ENCODE results near the gene ETHE1. TPM values are rescaled to one million over a fixed set of nuclear protein-coding genes. Genes with fewer than 3 reads are reported as not detected.

ETHE1 gene
- total and polyA plus RNA-seq, 2 donors (not counting 1 experiment from before 2014, with no cell fraction given) = 16.0 to 39.4 TPM

- POLR2A ChIA-PET = no interaction called here
- WGBS (ENCODE audit: insufficient coverage) = 80% methylated on average over 3 of the region's 4 CpGs
- no peak for TF ChIP-seq CTCF (IDR thresholded peaks at IDR 0.05)
- no peak for TF ChIP-seq EZH2 (IDR thresholded peaks at IDR 0.05; ENCODE audit: borderline replicate concordance, insufficient read depth, low read depth, low read length, poor library complexity, severe bottlenecking)
- Mint-ChIP-seq H3K27ac (no peak overlapping the region), H3K4me1 (peaks cover 13% of the 10 kb centered on the region), H3K9me3 (ENCODE audit: insufficient read depth) (no peaks in the 10 kb centered on the region), H3K4me3 (no peak overlapping the region), H3K27me3 (peaks cover 4% of the 10 kb centered on the region)
- Histone ChIP-seq H3K9me3 (ENCODE audit: control extremely low read depth in 1 of 3, control insufficient read depth in 2 of 3, insufficient read depth in 1 of 3, low read length in 2 of 3) (peaks cover 0 to 21% (median 0%) of the 10 kb centered on the region in 3 donors), H3K36me3 (replicated peaks in 1 of 2; ENCODE audit: control extremely low read depth in 1 of 2, control insufficient read depth in 1 of 2, extremely low read depth in 1 of 2, insufficient read depth in 2 of 2, low read length in 1 of 2) (no peaks in the 10 kb centered on the region), H3K9ac (ENCODE audit: low read length) (no peak overlapping the region), H3K4me2 (replicated peaks; ENCODE audit: low read depth, low read length, poor library complexity, severe bottlenecking) (no peak overlapping the region), H3K4me1 (ENCODE audit: control insufficient read depth in 2 of 2, insufficient read depth in 2 of 2, low read length in 2 of 2) (peaks cover 8 to 12% of the 10 kb centered on the region in 2 donors), H3K27ac (ENCODE audit: low read length in 2 of 2) (no peak overlapping the region), H3K4me3 (ENCODE audit: control extremely low read depth in 1 of 5, extremely low read depth in 1 of 5, insufficient read depth in 1 of 5, low read depth in 2 of 5, low read length in 4 of 5) (no peak overlapping the region), H4K20me1 (ENCODE audit: control insufficient read depth, insufficient read depth, low read length, poor library complexity, severe bottlenecking) (no peaks in the 10 kb centered on the region), H3K79me2 (ENCODE audit: control insufficient read depth, insufficient read depth, low read length) (no peaks in the 10 kb centered on the region), H2AFZ (ENCODE audit: insufficient read depth, low read depth, low read length, poor library complexity, severe bottlenecking) (no peak overlapping the region), H3K27me3 (replicated peaks in 1 of 4; ENCODE audit: control extremely low read depth in 1 of 4, control insufficient read depth in 3 of 4, insufficient read depth in 4 of 4, low read length in 3 of 4) (peaks cover 0 to 12% (median 5%) of the 10 kb centered on the region in 4 experiments)
- intact Hi-C loops (cut with micrococcal nuclease) = no loop called here
- DNase-seq (no peak), ATAC-seq (ENCODE audit: low read depth) (no peak)
- CTCF ChIA-PET = no interaction called here
Observed at GRCh38 chr19:43467730-43468129, 59.3 kb downstream of the ETHE1 start.

- peaks cover 8 to 14% of the 10 kb centered on the region in 2 donors for H3K4me1 ChIP-seq (ENCODE audit: control insufficient read depth in 2 of 2, insufficient read depth in 2 of 2, low read length in 2 of 2)
- H3K36me3 ChIP-seq (replicated peaks in 1 of 2; ENCODE audit: control extremely low read depth in 1 of 2, control insufficient read depth in 1 of 2, extremely low read depth in 1 of 2, insufficient read depth in 2 of 2, low read length in 1 of 2) = no peaks in the 10 kb centered on the region
- H3K4me3 ChIP-seq (ENCODE audit: control extremely low read depth in 1 of 5, extremely low read depth in 1 of 5, insufficient read depth in 1 of 5, low read depth in 2 of 5, low read length in 4 of 5) = no peak overlapping the region
- H4K20me1 ChIP-seq (ENCODE audit: control insufficient read depth, insufficient read depth, low read length, poor library complexity, severe bottlenecking) = no peaks in the 10 kb centered on the region
- H3K4me3 Mint-ChIP-seq = no peak overlapping the region
- H3K27ac Mint-ChIP-seq = no peak overlapping the region
- intact Hi-C loops (cut with micrococcal nuclease) = no loop called here
- H3K9me3 Mint-ChIP-seq (ENCODE audit: insufficient read depth) = no peaks in the 10 kb centered on the region
- H3K27me3 ChIP-seq (replicated peaks in 1 of 4; ENCODE audit: control extremely low read depth in 1 of 4, control insufficient read depth in 3 of 4, insufficient read depth in 4 of 4, low read length in 3 of 4) = peaks cover 0 to 12% (median 5%) of the 10 kb centered on the region in 4 experiments
- TF ChIP-seq EZH2 (IDR thresholded peaks at IDR 0.05; ENCODE audit: borderline replicate concordance, insufficient read depth, low read depth, low read length, poor library complexity, severe bottlenecking) = no peak
- no peak for TF ChIP-seq CTCF (IDR thresholded peaks at IDR 0.05)
- DNase-seq (no peak), ATAC-seq (ENCODE audit: low read depth) (no peak)
- no peaks in the 10 kb centered on the region for H3K79me2 ChIP-seq (ENCODE audit: control insufficient read depth, insufficient read depth, low read length)
- POLR2A ChIA-PET = no interaction called here
- peaks cover 4% of the 10 kb centered on the region for H3K27me3 Mint-ChIP-seq
- 92% methylated on average over 6 of the region's 6 CpGs for WGBS (ENCODE audit: insufficient coverage)
- CTCF ChIA-PET = no interaction called here
- H3K9me3 ChIP-seq (ENCODE audit: control extremely low read depth in 1 of 3, control insufficient read depth in 2 of 3, insufficient read depth in 1 of 3, low read length in 2 of 3) = peaks cover 0 to 22% (median 0%) of the 10 kb centered on the region in 3 donors
- no peak overlapping the region for H3K4me2 ChIP-seq (replicated peaks; ENCODE audit: low read depth, low read length, poor library complexity, severe bottlenecking)
- H3K9ac ChIP-seq (ENCODE audit: low read length) = no peak overlapping the region
- no peak overlapping the region for H3K27ac ChIP-seq (ENCODE audit: low read length in 2 of 2)
- H3K4me1 Mint-ChIP-seq = peaks cover 13% of the 10 kb centered on the region
- H2AFZ ChIP-seq (ENCODE audit: insufficient read depth, low read depth, low read length, poor library complexity, severe bottlenecking) = no peak overlapping the region
Observed at GRCh38 chr19:43467276-43467675, 59.7 kb downstream of the ETHE1 start.

All from B cell (primary cell).